GM12892 (cell line): Measurements from ENCODE around the gene NDUFV3.
"Not testable (repeated sequence)": the region's sequence is repeated elsewhere in the genome, so short reads cannot be mapped to it uniquely, and the experiment has no call there.

Experiments
- DNase-seq: peaks from one replicate; pipeline ENCODE4 v3.0.0; 2011; ENCODE audit not compliant: insufficient read length
- FAIRE-seq: peaks from 2 replicates; lab custom pipeline; 2011; peaks lifted over from hg19 to GRCh38; lab: Jason Lieb, UNC
- POLR2A ChIP-seq: IDR thresholded peaks from 2 replicates; pipeline ENCODE4 v1.6.1; 2011; ENCODE audit warnings: low read depth, low read length, control low read depth
- POLR2AphosphoS5 ChIP-seq: IDR thresholded peaks from 2 replicates; pipeline ENCODE4 v1.6.1; 2011; ENCODE audit warnings: low read depth, low read length, control low read depth
- TAF1 ChIP-seq: IDR thresholded peaks from 2 replicates; pipeline ENCODE4 v1.6.1; 2011; ENCODE audit warnings: low read depth, mild to moderate bottlenecking, control low read depth, low read length, borderline replicate concordance

Gene NDUFV3

GRCh38 chr21:42937960-42938605 lies 45.0 kb downstream of the NDUFV3 start:
- no peak for TF ChIP-seq TAF1
- no peak for TF ChIP-seq POLR2AphosphoS5
- TF ChIP-seq POLR2A: no peak
- DNase-seq (no peak), FAIRE-seq (no peak)

GRCh38 chr21:42938606-42938995 lies 45.5 kb downstream of the NDUFV3 start:
- FAIRE-seq, DNase-seq: not testable (repeated sequence)

GRCh38 chr21:42939582-42940413 lies 46.7 kb downstream of the NDUFV3 start:
- no peak for FAIRE-seq
- no peak for DNase-seq
- TF ChIP-seq TAF1 (no peak), POLR2A (no peak)

- no peak for DNase-seq
- TF ChIP-seq POLR2AphosphoS5 (no peak), TAF1 (no peak)
- no peak for FAIRE-seq
These were observed 48.6 kb downstream of the NDUFV3 start for GRCh38 chr21:42941696-42942085.

GRCh38 chr21:42942244-42942643 lies 49.1 kb downstream of the NDUFV3 start:
- DNase-seq (no peak), FAIRE-seq (no peak)
- TF ChIP-seq TAF1 (no peak), POLR2AphosphoS5 (no peak), POLR2A (no peak)

GRCh38 chr21:42949094-42949755 lies 56.1 kb downstream of the NDUFV3 start:
- not testable (repeated sequence) for FAIRE-seq

GRCh38 chr21:42951193-42951592 lies 58.1 kb downstream of the NDUFV3 start:
- DNase-seq: not testable (repeated sequence)

More at GRCh38 chr21:42949094-42949755, 56.1 kb downstream of the NDUFV3 start:
- not testable (repeated sequence) for DNase-seq

DNA sequence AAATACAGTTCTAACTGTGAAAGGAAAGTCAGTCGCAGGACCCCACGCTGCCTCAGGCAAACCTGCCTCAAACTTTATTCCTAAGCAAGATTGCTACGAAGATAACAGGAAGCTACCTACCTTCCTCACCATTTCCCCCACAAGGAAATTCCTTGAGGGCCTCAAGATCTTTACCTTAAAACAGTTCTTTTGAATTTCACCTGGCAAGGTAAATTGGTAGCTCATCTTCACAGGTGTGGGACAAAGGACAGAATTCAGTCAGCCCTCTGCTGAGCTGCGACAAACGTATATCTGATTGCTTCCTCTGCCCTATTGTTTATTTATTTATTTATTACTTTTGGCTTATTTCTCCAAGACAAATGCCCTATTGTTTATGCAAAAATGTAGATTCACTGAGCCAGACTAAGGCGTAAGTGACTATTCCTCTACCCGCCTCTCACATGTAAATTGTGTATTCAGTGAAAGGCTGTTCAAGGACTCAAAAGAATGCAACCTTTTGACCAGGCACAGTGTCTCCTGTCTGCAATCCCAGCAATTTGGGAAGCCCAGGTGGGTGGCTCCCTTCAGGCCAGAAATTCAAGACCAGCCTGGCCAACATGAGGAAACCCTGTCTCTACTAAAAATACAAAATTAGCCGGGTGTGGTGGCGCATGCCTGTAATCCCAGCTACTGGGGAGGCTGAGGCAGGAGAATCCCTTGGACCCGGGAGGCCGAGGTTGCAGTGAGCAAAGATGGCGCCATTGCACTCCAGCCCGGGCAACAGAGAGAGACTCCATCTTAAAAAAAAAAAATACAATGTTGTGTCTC lies 63.9 kb downstream of the NDUFV3 start:
- TF ChIP-seq TAF1 (no peak), POLR2A (no peak), POLR2AphosphoS5 (no peak)
- DNase-seq (no peak), FAIRE-seq (no peak)

More at GRCh38 chr21:42951193-42951592, 58.1 kb downstream of the NDUFV3 start:
- FAIRE-seq: not testable (repeated sequence)

GRCh38 chr21:42958122-42958521 lies 65.0 kb downstream of the NDUFV3 start:
- FAIRE-seq, DNase-seq: not testable (repeated sequence)

DNA sequence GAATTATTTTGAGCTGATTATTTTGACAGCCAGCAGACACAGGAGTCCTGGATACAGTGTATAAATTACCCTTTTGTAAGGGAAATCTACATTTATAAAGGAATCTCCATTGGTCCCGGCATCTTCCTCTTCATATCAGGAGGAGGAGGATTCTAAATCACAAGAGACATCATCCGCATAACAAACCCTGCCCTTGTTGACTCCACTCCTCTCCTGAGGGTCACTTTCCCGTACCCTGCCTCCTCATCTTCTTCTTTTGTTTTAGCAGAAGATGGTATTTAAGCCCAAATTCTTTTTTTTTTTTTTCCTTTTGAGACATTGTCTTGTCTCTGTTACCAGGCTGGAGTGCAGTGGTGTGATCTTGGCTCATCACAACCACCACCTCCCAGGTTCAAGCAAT lies 66.6 kb downstream of the NDUFV3 start:
- DNase-seq: no peak
- TF ChIP-seq POLR2AphosphoS5 (no peak), POLR2A (no peak), TAF1 (no peak)
- no peak for FAIRE-seq

DNA sequence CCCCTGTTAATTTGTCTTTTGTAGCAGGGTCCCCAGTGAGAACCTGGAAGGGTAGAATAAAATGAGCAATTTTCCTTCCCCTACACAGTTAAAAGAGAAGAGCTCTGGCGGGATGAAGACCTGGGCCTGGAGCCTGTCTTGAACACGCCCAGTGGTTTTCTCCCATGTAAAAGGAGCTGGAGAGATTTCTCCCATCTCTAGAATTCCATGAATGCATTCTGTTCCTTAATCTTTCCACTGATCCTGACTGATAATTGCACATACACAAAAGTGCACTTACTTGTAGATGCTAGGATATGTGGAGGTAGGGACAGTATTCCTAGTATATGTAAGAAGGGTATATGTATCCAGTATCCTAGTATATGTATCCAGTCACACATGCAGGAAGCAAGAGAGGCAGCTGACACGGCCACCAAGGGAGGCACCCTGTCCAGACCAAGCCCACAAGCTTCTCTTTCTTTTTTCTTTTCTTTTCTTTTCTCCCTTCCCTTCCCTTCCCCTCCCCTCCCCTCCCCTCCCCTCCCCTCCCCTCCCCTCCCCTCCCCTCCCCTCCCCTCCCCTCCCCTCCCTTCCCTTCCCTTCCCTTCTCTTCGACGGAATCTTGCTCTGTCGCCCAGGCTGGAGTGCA lies 69.4 kb downstream of the NDUFV3 start:
- DNase-seq: no peak
- no peak for FAIRE-seq
- TF ChIP-seq POLR2A (no peak), TAF1 (no peak), POLR2AphosphoS5 (no peak)
